IMR-90 (cell line): ENCODE results near the gene SMIM5. TPM values are rescaled to one million over a fixed set of nuclear protein-coding genes. Genes with fewer than 3 reads are reported as not detected.

Source experiments
- ATAC-seq: fragments of 200-7000 bp; cut with Tn5 transposase; 2 replicates; pipeline ENCODE4 v1.9.1; 2020; ENCODE audit warnings: low read depth, mild to moderate bottlenecking, moderate library complexity
- BruUV-seq: library from RNA; stranded (reverse); fragments of 400-500 nt; replicated peaks from 2 replicates; lab custom pipeline; 2021; lab: Mats Ljungman, UMichigan
- CTCF ChIA-PET: fragments of 300-600 bp; formaldehyde crosslinking; extraction: SDS; loops from one replicate; lab custom pipeline; 2021; ENCODE audit warnings: antibody characterized with exemption; lab: Yijun Ruan, JAX
- POLR2A ChIA-PET: fragments of 300-600 bp; sonication (Branson Sonifier 250); formaldehyde crosslinking; loops from one replicate; lab custom pipeline; 2022; ENCODE audit warnings: antibody characterized with exemption; ENCODE audit not compliant: unreplicated experiment; lab: Charles Lee
- DNase-seq: peaks from one replicate; pipeline ENCODE4 v3.0.0; 2013
- H2AFZ ChIP-seq: replicated peaks from 2 replicates; pipeline ENCODE3; 2013; ENCODE audit warnings: low read length, mild to moderate bottlenecking; ENCODE audit not compliant: poor library complexity
- H2AK5ac ChIP-seq: 2 replicates; pipeline ENCODE4 v1.6.1; 2013; ENCODE audit warnings: low read depth, low read length, inconsistent platforms
- H2AK9ac ChIP-seq: replicated peaks from 2 replicates; pipeline ENCODE3; 2013; ENCODE audit warnings: mild to moderate bottlenecking, low read depth, low read length, moderate library complexity; ENCODE audit not compliant: poor library complexity
- H2BK120ac ChIP-seq: 2 replicates; pipeline ENCODE4 v1.6.1; 2013; ENCODE audit warnings: low read depth, low read length, inconsistent platforms
- H2BK15ac ChIP-seq: 3 replicates; pipeline ENCODE4 v1.6.1; 2013; ENCODE audit warnings: low read depth, low read length, inconsistent platforms
- H2BK20ac ChIP-seq: 2 replicates; pipeline ENCODE4 v1.6.1; 2013; ENCODE audit warnings: low read depth, mild to moderate bottlenecking, inconsistent platforms, low read length, moderate library complexity
- H2BK5ac ChIP-seq: 2 replicates; pipeline ENCODE4 v1.6.1; 2013; ENCODE audit warnings: mild to moderate bottlenecking, low read depth, low read length, inconsistent platforms; ENCODE audit not compliant: poor library complexity, severe bottlenecking
- H3K14ac ChIP-seq: replicated peaks from 2 replicates; pipeline ENCODE4 v1.6.1; 2013; ENCODE audit warnings: low read depth, low read length, inconsistent platforms
- H3K18ac ChIP-seq: 2 replicates; pipeline ENCODE4 v1.6.1; 2013; ENCODE audit warnings: low read depth, low read length, control low read depth
- H3K23ac ChIP-seq: 2 replicates; pipeline ENCODE4 v1.6.1; 2013; ENCODE audit warnings: low read depth, low read length, inconsistent platforms
- H3K27ac ChIP-seq: 2 replicates; pipeline ENCODE4 v1.5.1; 2013; ENCODE audit warnings: mild to moderate bottlenecking, control low read depth, low read length; ENCODE audit not compliant: insufficient read depth
- H3K27me3 ChIP-seq: 2 replicates; pipeline ENCODE4 v1.6.1; 2013; ENCODE audit warnings: low read length; ENCODE audit not compliant: control insufficient read depth, insufficient read depth
- H3K36me3 ChIP-seq: 2 replicates; pipeline ENCODE4 v1.6.1; 2013; ENCODE audit warnings: low read length, mixed read lengths; ENCODE audit not compliant: control insufficient read depth, insufficient read depth
- H3K4ac ChIP-seq: 2 replicates; pipeline ENCODE4 v1.6.1; 2013; ENCODE audit warnings: low read depth, low read length, inconsistent platforms
- H3K4me1 ChIP-seq: 2 replicates; pipeline ENCODE4 v1.6.1; 2013; ENCODE audit warnings: low read length, mixed read lengths; ENCODE audit not compliant: control insufficient read depth, insufficient read depth
- H3K4me2 ChIP-seq: 2 replicates; pipeline ENCODE4 v1.6.1; 2013; ENCODE audit warnings: low read depth, mild to moderate bottlenecking, control low read depth, low read length, moderate library complexity
- H3K4me3 ChIP-seq: 2 replicates; pipeline ENCODE4 v1.5.1; 2013; ENCODE audit warnings: low read depth, mild to moderate bottlenecking, control low read depth, low read length, moderate library complexity; ENCODE audit not compliant: insufficient read depth
- H3K56ac ChIP-seq: 2 replicates; pipeline ENCODE4 v1.6.1; 2013; ENCODE audit warnings: low read length, inconsistent platforms; ENCODE audit not compliant: insufficient read depth; ENCODE audit errors: extremely low read depth
- H3K79me1 ChIP-seq, 2 experiments: 2 replicates each; pipeline ENCODE4 v1.6.1; 2013; ENCODE audit warnings: low read length in 2 of 2, inconsistent platforms in 1 of 2, low read depth in 1 of 2
- H3K9ac ChIP-seq: 2 replicates; pipeline ENCODE4 v1.6.1; 2013; ENCODE audit warnings: low read depth, low read length, control low read depth
- H3K9me1 ChIP-seq: 2 replicates; pipeline ENCODE4 v1.6.1; 2013; ENCODE audit warnings: low read length, inconsistent platforms; ENCODE audit not compliant: insufficient read depth
- H3K9me3 ChIP-seq: 2 replicates; pipeline ENCODE4 v1.6.1; 2013; ENCODE audit warnings: low read length; ENCODE audit not compliant: control insufficient read depth, insufficient read depth
- H4K20me1 ChIP-seq: 2 replicates; pipeline ENCODE4 v1.6.1; 2013; ENCODE audit warnings: low read length, inconsistent platforms; ENCODE audit not compliant: insufficient read depth
- H4K5ac ChIP-seq: 2 replicates; pipeline ENCODE4 v1.6.1; 2013; ENCODE audit warnings: mild to moderate bottlenecking, low read depth, low read length, control low read depth
- H4K8ac ChIP-seq, 2 experiments: 2 replicates each; pipeline ENCODE4 v1.6.1; 2013; ENCODE audit warnings: low read depth in 2 of 2, low read length in 2 of 2, control low read depth in 1 of 2, inconsistent platforms in 1 of 2
- H4K91ac ChIP-seq: 2 replicates; pipeline ENCODE4 v1.6.1; 2013; ENCODE audit warnings: low read depth, low read length, inconsistent platforms; ENCODE audit not compliant: insufficient read depth
- CTCF ChIP-seq: conservative IDR thresholded peaks from 2 replicates; pipeline ENCODE4 v1.5.1; 2012; ENCODE audit warnings: mild to moderate bottlenecking, low read depth, low read length, improper control_type of control experiment
- RCOR1 ChIP-seq: IDR thresholded peaks from 2 replicates; pipeline ENCODE4 v1.6.1; 2012; ENCODE audit warnings: mild to moderate bottlenecking, low read length, improper control_type of control experiment; ENCODE audit not compliant: insufficient replicate concordance
- WGBS, 2 experiments: methylation state at CpG; one replicate each; pipeline versions ENCODE4 v1.1.5 to v1.1.7; 2013; ENCODE audit warnings: missing lambda C conversion rate in 2 of 2; ENCODE audit not compliant: insufficient read length in 1 of 2; ENCODE audit errors: extremely low coverage in 2 of 2; 5-methylcytosine and 5-hydroxymethylcytosine counted together
- dilution Hi-C: fragments of 300-500 bp; cut with HindIII; formaldehyde crosslinking; loops from one replicate; pipeline ENCODE4 v1.14.3; 2018; ENCODE audit warnings: low sequenced_read_pairs; ENCODE audit not compliant: unreplicated experiment
- in situ Hi-C: fragments of 300-500 bp; cut with MboI; formaldehyde crosslinking; loops from 3 replicates; pipeline ENCODE4 v1.14.3; 2019; ENCODE audit warnings: low sequenced_read_pairs, inconsistent platforms, mixed read lengths
- intact Hi-C: fragments of 100-400 bp; cut with micrococcal nuclease; formaldehyde crosslinking; loops from 2 replicates; pipeline ENCODE4 v1.10.0; 2022
- polyA plus RNA-seq, 3 experiments: library from polyadenylated mRNA; depleted of rRNA; stranded (reverse); fragments of >200 nt; gene quantifications; 2 replicates each; pipeline ENCODE4 v1.2.3, GENCODE V29; 2012; ENCODE audit warnings: low replicate concordance in 1 of 3
- total RNA-seq: library from RNA; depleted of rRNA; stranded (reverse); fragments of >200 nt; gene quantifications from 2 replicates; pipeline ENCODE4 v1.2.3, GENCODE V29; 2012

SMIM5 gene
- total and polyA plus RNA-seq, 2 of the 4 experiments (the other 2 are of a cell fraction) = not detected

- H3K14ac ChIP-seq = no peak overlapping the region
- no peak overlapping the region for H2BK20ac ChIP-seq
- H4K8ac ChIP-seq = no peak overlapping the region
- H4K20me1 ChIP-seq = peaks cover 9% of the 10 kb centered on the region
- H3K4me2 ChIP-seq = no peak overlapping the region
- no peaks in the 10 kb centered on the region for H3K9me3 ChIP-seq
- no peak overlapping the region for H2AFZ ChIP-seq
- no peak overlapping the region for H3K23ac ChIP-seq
- H3K27ac ChIP-seq = no peak overlapping the region
- ChIA-PET POLR2A (no interaction called here), CTCF (no interaction called here)
- no peak overlapping the region for H2BK5ac ChIP-seq
- BruUV-seq = no TSS peak
- no peak overlapping the region for H3K18ac ChIP-seq
- H2BK120ac ChIP-seq = no peak overlapping the region
- peaks cover 0 to 3% of the 10 kb centered on the region in 2 experiments; a peak in 1 of 4 replicates for H3K79me1 ChIP-seq
- H3K36me3 ChIP-seq = peaks cover 12% of the 10 kb centered on the region; the same call in 1 of the 2 replicates
- dilution Hi-C loops = no loop called here
- no peak overlapping the region for H3K56ac ChIP-seq
- no peak for ATAC-seq
- no peak overlapping the region for H2BK15ac ChIP-seq
- no peak for DNase-seq
- TF ChIP-seq RCOR1 = no peak
- TF ChIP-seq CTCF = no peak
- H4K91ac ChIP-seq = no peak overlapping the region
- H4K5ac ChIP-seq = no peak overlapping the region
- H2AK5ac ChIP-seq = no peak overlapping the region
- no peaks in the 10 kb centered on the region for H3K9me1 ChIP-seq
- in situ Hi-C loops = loop anchor here (5.0 kb wide), 1 partner anchor 112 kb away; no protein-coding TSS in a partner anchor
- no peak overlapping the region for H3K9ac ChIP-seq
- no peak overlapping the region for H3K4ac ChIP-seq
- no peaks in the 10 kb centered on the region for H3K27me3 ChIP-seq
- no peak overlapping the region for H2AK9ac ChIP-seq
- no peak overlapping the region for H3K4me3 ChIP-seq
- peaks cover 15% of the 10 kb centered on the region for H3K4me1 ChIP-seq
- WGBS, 2 experiments = 82% methylated on average over 6 of the region's 20 CpGs; no CpG with 5 or more reads in 1 of the 2 experiments
- intact Hi-C loops = loop anchor here (5.0 kb wide), 1 partner anchor 118 kb away; the partner anchor contains the start of genes CASKIN2 and TSEN54
Observed at GRCh38 chr17:75634754-75635609, 1.7 kb downstream of the SMIM5 start.
